ENCODE measurements around the gene LRMDA. TPM values are rescaled to one million over a fixed set of nuclear protein-coding genes. Genes with fewer than 3 reads are reported as not detected.
A peak's percentile ranks its signal among the peaks of the same experiment; 100 is the strongest.

The LRMDA gene
- total RNA-seq, 2 donors from 2014 or later, result 12.2 to 25.4 TPM

DNA sequence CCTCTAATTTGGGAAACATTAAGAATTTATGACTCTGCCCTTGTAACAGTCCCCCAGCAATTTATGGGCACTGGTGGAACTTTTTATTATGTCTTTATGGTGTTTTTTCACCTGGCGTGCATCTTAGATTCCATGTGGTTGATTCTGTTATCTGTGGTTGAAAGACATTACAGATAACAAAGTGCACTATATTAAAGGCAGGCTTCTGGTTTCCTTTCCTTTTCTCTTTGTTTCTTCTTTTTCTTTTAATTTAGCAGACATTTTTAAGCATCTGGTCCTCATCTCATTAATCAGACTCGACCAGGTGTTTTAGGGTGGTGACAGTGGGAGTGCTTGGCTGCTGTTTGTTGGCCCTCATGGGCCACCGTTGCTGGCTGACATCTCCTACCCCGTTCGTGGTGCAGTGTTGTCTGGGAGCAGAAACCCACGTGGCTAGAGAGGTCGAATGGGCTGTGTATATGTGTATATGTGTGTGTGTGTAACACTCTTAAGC is 77.4 kb downstream of the LRMDA start:
- ATAC-seq (no peak), DNase-seq (no peak)
- Histone ChIP-seq H3K4me1 (peaks cover 39% of the 10 kb centered on the region), H3K27ac (peak overlapping the region in 2 of 4 donors; percentile 21 to 58), H3K36me3 (replicated peaks in 1 of 2; ENCODE audit: insufficient read depth in 1 of 2, low read depth in 2 of 2) (no peaks in the 10 kb centered on the region), H3K4me3 (no peak overlapping the region), H3K9me3 (no peaks in the 10 kb centered on the region), H3K27me3 (no peaks in the 10 kb centered on the region)
- intact Hi-C loops (cut with DNase I), result no loop called here
- TF ChIP-seq, protein P1, sequence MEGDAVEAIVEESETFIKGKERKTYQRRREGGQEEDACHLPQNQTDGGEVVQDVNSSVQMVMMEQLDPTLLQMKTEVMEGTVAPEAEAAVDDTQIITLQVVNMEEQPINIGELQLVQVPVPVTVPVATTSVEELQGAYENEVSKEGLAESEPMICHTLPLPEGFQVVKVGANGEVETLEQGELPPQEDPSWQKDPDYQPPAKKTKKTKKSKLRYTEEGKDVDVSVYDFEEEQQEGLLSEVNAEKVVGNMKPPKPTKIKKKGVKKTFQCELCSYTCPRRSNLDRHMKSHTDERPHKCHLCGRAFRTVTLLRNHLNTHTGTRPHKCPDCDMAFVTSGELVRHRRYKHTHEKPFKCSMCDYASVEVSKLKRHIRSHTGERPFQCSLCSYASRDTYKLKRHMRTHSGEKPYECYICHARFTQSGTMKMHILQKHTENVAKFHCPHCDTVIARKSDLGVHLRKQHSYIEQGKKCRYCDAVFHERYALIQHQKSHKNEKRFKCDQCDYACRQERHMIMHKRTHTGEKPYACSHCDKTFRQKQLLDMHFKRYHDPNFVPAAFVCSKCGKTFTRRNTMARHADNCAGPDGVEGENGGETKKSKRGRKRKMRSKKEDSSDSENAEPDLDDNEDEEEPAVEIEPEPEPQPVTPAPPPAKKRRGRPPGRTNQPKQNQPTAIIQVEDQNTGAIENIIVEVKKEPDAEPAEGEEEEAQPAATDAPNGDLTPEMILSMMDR (IDR thresholded peaks at IDR 0.05), result no peak
- no peak for TF ChIP-seq POLR2A (IDR thresholded peaks at IDR 0.05)
- 47 to 66% methylated on average over 7 of the region's 7 CpGs for whole genome bisulfite sequencing, 2 donors

DNA sequence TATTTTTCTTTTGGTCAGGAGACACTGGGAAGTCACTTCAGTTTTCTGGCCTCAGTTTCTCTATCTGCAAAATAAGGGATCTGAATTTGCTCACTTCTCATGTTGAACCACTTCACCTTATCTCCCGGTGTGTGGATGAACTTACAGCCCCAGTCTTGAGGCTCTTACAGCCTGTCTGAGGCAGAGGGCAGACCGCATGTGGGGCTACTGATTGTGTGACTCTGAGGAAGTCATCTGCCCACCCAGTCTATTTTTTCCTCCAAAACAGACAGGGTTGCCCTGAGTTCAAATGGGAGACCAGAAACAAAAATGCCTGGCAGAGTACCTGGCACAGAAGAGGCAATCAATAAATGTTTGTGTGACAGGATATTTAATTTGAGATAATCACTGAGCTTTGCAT is 78.3 kb downstream of the LRMDA start:
- peaks cover 39% of the 10 kb centered on the region for H3K4me1 ChIP-seq
- no peaks in the 10 kb centered on the region for H3K27me3 ChIP-seq
- no peaks in the 10 kb centered on the region for H3K36me3 ChIP-seq (replicated peaks in 1 of 2; ENCODE audit: insufficient read depth in 1 of 2, low read depth in 2 of 2)
- WGBS, 2 donors, result 72 to 78% methylated on average over 2 of the region's 2 CpGs
- H3K27ac ChIP-seq, result no peak overlapping the region
- ATAC-seq, result no peak
- DNase-seq, result no peak
- intact Hi-C loops (cut with DNase I), result no loop called here
- H3K4me3 ChIP-seq, result no peak overlapping the region
- TF ChIP-seq, protein P1 (IDR thresholded peaks at IDR 0.05), result no peak
- no peak for TF ChIP-seq POLR2A (IDR thresholded peaks at IDR 0.05)
- H3K9me3 ChIP-seq, result no peaks in the 10 kb centered on the region

DNA sequence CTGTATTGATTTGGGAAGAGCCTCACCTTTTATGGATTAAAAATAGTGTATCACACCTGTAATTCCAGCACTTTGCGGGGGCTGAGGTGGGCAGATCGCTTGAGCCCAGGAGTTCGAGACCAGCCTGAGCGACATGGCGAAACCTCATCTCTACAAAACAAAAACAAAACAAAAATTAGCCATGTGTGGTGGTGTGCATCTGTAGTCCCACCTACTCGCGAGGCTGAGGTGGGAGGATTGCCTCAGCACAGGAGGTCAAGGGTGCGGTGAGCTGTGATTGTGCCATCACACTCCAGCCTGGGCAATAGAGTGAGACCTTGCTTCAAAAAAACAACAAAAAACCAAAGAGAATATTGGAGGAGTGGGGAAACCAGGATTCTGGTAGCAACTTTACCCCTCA is 79.6 kb downstream of the LRMDA start:
- intact Hi-C loops (cut with DNase I), result no loop called here
- Histone ChIP-seq H3K27ac (no peak overlapping the region), H3K4me1 (peaks cover 39% of the 10 kb centered on the region), H3K36me3 (replicated peaks in 1 of 2; ENCODE audit: insufficient read depth in 1 of 2, low read depth in 2 of 2) (no peaks in the 10 kb centered on the region), H3K27me3 (no peaks in the 10 kb centered on the region), H3K9me3 (no peaks in the 10 kb centered on the region), H3K4me3 (no peak overlapping the region)
- DNase-seq (no peak), ATAC-seq (no peak)
- WGBS, 2 donors, result 92 to 96% methylated on average over 8 of the region's 8 CpGs
- no peak for TF ChIP-seq POLR2A (IDR thresholded peaks at IDR 0.05)
- TF ChIP-seq, protein P1 (IDR thresholded peaks at IDR 0.05), result no peak

DNA sequence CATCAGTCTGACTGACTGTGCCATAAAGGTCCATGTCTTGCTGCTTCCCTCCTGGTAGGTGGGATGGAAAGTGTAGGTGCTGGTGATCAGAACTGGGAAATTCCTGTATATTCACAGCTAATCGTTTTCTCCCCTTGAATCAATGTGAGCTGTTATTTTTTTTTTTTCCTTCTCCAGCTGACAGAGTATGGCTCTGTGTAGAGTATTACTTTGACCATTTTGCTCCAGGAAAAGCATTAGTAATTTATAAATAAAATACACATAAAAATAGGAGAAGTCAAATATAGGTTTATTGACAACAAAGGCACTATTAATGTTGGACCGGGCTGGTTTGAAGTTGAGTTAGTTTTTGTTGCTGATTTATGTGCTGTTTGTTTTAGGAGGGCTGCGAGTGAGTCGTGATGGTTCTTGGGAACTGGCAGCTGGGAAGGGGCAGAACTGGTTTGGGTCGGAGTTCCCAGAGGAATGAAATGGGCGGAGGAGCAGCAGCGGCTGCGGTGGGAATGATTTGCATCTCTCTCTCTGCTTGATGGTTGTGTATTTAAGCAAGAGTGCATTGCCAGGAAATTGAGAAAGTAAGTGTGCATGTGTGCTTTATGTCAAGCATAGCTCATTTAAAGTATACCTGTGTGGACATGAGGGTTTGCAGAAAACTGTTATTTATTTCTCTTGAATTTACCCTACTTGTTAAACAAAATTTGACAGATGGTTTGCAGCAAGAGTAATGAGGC is 80.9 kb downstream of the LRMDA start:
- Histone ChIP-seq H3K9me3 (no peaks in the 10 kb centered on the region), H3K36me3 (replicated peaks in 1 of 2; ENCODE audit: insufficient read depth in 1 of 2, low read depth in 2 of 2) (no peaks in the 10 kb centered on the region), H3K4me3 (peak overlapping the region in 1 of 2 donors; percentile 1), H3K27ac (peak overlapping the region in 2 of 4 donors; percentile 28 to 29), H3K27me3 (no peaks in the 10 kb centered on the region), H3K4me1 (peaks cover 39% of the 10 kb centered on the region)
- TF ChIP-seq, protein P1 (IDR thresholded peaks at IDR 0.05), result no peak
- no peak for TF ChIP-seq POLR2A (IDR thresholded peaks at IDR 0.05)
- WGBS, 2 donors, result 10 to 14% methylated on average over 8 of the region's 8 CpGs
- ATAC-seq (peak; percentile 66), DNase-seq (peak; percentile 29 to 56 (median 44))
- intact Hi-C loops (cut with DNase I), result no loop called here

Measured in body of pancreas (tissue), 4 donors.